K562 (cell line): ENCODE measurements around the gene PRRX1. TPM values are rescaled to one million over a fixed set of nuclear protein-coding genes. Genes with fewer than 3 reads are reported as not detected.

Source experiments
- ATAC-seq: fragments of 200-7000 bp; cut with Tn5 transposase; 3 replicates; pipeline ENCODE4 v1.9.1; 2020; ENCODE audit warnings: moderate library complexity
- BruUV-seq: library from RNA; stranded (reverse); fragments of 400-500 nt; replicated peaks from 2 replicates; lab custom pipeline; 2021; lab: Mats Ljungman, UMichigan
- CTCF ChIA-PET: fragments of 300-600 bp; formaldehyde crosslinking; extraction: SDS; loops from one replicate; lab custom pipeline; 2021; ENCODE audit warnings: low intra/inter-chr PET ratio; lab: Yijun Ruan, JAX
- POLR2A ChIA-PET: fragments of 300-600, 350-650 bp; sonication (Branson Sonifier 250); formaldehyde crosslinking; extraction: SDS; loops from one replicate; lab custom pipeline; 2021; ENCODE audit warnings: antibody characterized with exemption, inconsistent platforms; lab: Yijun Ruan, JAX
- DNase-seq, 4 experiments: peaks; one replicate each; pipeline versions ENCODE4 v3.0.0 to v3.0.0-alpha.2; 2011 to 2018; ENCODE audit warnings: low spot score in 3 of 4, mixed read lengths in 3 of 4; ENCODE audit errors: extremely low read depth in 1 of 4
- FAIRE-seq: peaks from 2 replicates; lab custom pipeline; 2011; peaks lifted over from hg19 to GRCh38; lab: Jason Lieb, UNC
- H2AFZ ChIP-seq: 2 replicates; pipeline ENCODE4 v1.6.0; 2011; ENCODE audit warnings: low read depth, low read length, control low read depth, inconsistent platforms
- H3K27ac ChIP-seq: fragments of 200-600 bp; 3 replicates; pipeline ENCODE4 v1.8.0; 2011; ENCODE audit warnings: low read depth, mild to moderate bottlenecking, control low read depth, inconsistent platforms, low read length, moderate library complexity, mixed read lengths; ENCODE audit errors: extremely low read depth
- H3K27me3 ChIP-seq, 2 experiments: fragments of 300-600 bp in 1 of 2; 2 replicates in 1 of 2; 3 replicates in 1 of 2; pipeline versions ENCODE4 v1.6.0 to v1.8.0; 2011; ENCODE audit warnings: inconsistent platforms in 2 of 2, low read length in 2 of 2, mild to moderate bottlenecking in 1 of 2, mixed read lengths in 1 of 2, moderate library complexity in 1 of 2; ENCODE audit not compliant: control insufficient read depth in 2 of 2, insufficient read depth in 2 of 2
- H3K36me3 ChIP-seq: fragments of 300-600 bp; 3 replicates; pipeline ENCODE4 v1.8.0; 2011; ENCODE audit warnings: mild to moderate bottlenecking, low read length, inconsistent platforms; ENCODE audit not compliant: control insufficient read depth, insufficient read depth
- H3K4me1 ChIP-seq, 2 experiments: fragments of 200-600 bp in 1 of 2; replicated peaks in 1 of 2; 2 replicates in 1 of 2; 3 replicates in 1 of 2; pipeline versions ENCODE4 v1.5.1 to v1.8.0; 2011; ENCODE audit warnings: inconsistent platforms in 2 of 2, low read length in 2 of 2, mild to moderate bottlenecking in 1 of 2, mixed read lengths in 1 of 2, moderate library complexity in 1 of 2; ENCODE audit not compliant: control insufficient read depth in 2 of 2, insufficient read depth in 2 of 2
- H3K4me2 ChIP-seq: 2 replicates; pipeline ENCODE4 v1.6.1; 2011; ENCODE audit warnings: low read length, control low read depth, inconsistent platforms, mixed read lengths; ENCODE audit not compliant: insufficient read depth
- H3K4me3 ChIP-seq: fragments of 200-600 bp; sonication (generic), shearing (Covaris generic); 2 replicates; pipeline ENCODE4 v1.5.1; 2016; ENCODE audit warnings: control low read depth, inconsistent platforms
- H3K79me2 ChIP-seq: fragments of 200-600 bp; 3 replicates; pipeline ENCODE4 v1.8.0; 2011; ENCODE audit warnings: low read length, inconsistent platforms; ENCODE audit not compliant: control insufficient read depth, insufficient read depth
- H3K9ac ChIP-seq, 2 experiments: 2 replicates each; pipeline versions ENCODE4 v1.6.0 to v1.6.1; 2011; ENCODE audit warnings: low read depth in 2 of 2, low read length in 2 of 2, control low read depth in 1 of 2, inconsistent platforms in 1 of 2, mild to moderate bottlenecking in 1 of 2, mixed read lengths in 1 of 2; ENCODE audit not compliant: insufficient read depth in 1 of 2
- H3K9me1 ChIP-seq: one replicate; pipeline ENCODE4 v1.6.0; 2011; ENCODE audit warnings: inconsistent platforms, mild to moderate bottlenecking, low read length, moderate library complexity; ENCODE audit not compliant: control insufficient read depth, insufficient read depth
- H3K9me3 ChIP-seq: replicated peaks from 2 replicates; pipeline ENCODE4 v1.5.1; 2011; ENCODE audit warnings: low read depth, low read length, inconsistent platforms; ENCODE audit not compliant: control insufficient read depth, insufficient read depth
- H4K20me1 ChIP-seq: replicated peaks from 2 replicates; pipeline ENCODE4 v1.6.1; 2011; ENCODE audit warnings: low read length, inconsistent platforms, mixed read lengths; ENCODE audit not compliant: control insufficient read depth, insufficient read depth
- BRCA1 ChIP-seq, 2 experiments: fragments of 450-650 bp in 1 of 2; sonication (generic) in 1 of 2; formaldehyde crosslinking in 1 of 2; IDR thresholded peaks; 2 replicates each; pipeline versions ENCODE4 v1.5.0 to v1.6.1; 2017 to 2020; ENCODE audit warnings: mild to moderate bottlenecking in 1 of 2, missing genetic modification reagents in 1 of 2
- ELF2 ChIP-seq: fragments of 250-450 bp; sonication (Bioruptor Pico); IDR thresholded peaks from 2 replicates; pipeline ENCODE4 v1.5.0; 2021; ENCODE audit warnings: mild to moderate bottlenecking
- GTF2F1 ChIP-seq: IDR thresholded peaks from 2 replicates; pipeline ENCODE4 v1.6.1; 2011; ENCODE audit warnings: low read depth, low read length, improper control_type of control experiment
- NEUROD1 ChIP-seq: fragments of 150-350 bp; IDR thresholded peaks from 2 replicates; pipeline ENCODE4 v1.6.1; 2014; ENCODE audit warnings: borderline replicate concordance, low read length, low read depth; ENCODE audit not compliant: partially characterized antibody
- NFE2L1 ChIP-seq: fragments of 450-650 bp; IDR thresholded peaks from 2 replicates; pipeline ENCODE4 v1.6.1; 2016; ENCODE audit warnings: missing genetic modification characterization, low read depth, mild to moderate bottlenecking, missing compliant biosample characterization, moderate library complexity, borderline replicate concordance
- SOX6 ChIP-seq: fragments of 450-650 bp; IDR thresholded peaks from 2 replicates; pipeline ENCODE4 v1.6.1; 2014; ENCODE audit warnings: mild to moderate bottlenecking
- SREBF2 ChIP-seq: sonication (generic); formaldehyde crosslinking; IDR thresholded peaks from 2 replicates; pipeline ENCODE4 v1.4.0; 2020; ENCODE audit warnings: mild to moderate bottlenecking, missing genetic modification reagents
- TEAD1 ChIP-seq, 2 experiments: fragments of 450-650 bp in 1 of 2; sonication (generic) in 1 of 2; formaldehyde crosslinking; IDR thresholded peaks; 2 replicates each; pipeline versions ENCODE4 v1.4.0 to v1.8.0; 2020 to 2022; ENCODE audit warnings: mild to moderate bottlenecking in 2 of 2, missing genetic modification reagents in 1 of 2
- YY1 ChIP-seq, 3 experiments: IDR thresholded peaks; 2 replicates each; pipeline ENCODE4 v1.6.1; 2011; ENCODE audit warnings: low read length in 2 of 3, mild to moderate bottlenecking in 2 of 3, moderate library complexity in 2 of 3, borderline replicate concordance in 1 of 3, control low read depth in 1 of 3, low read depth in 1 of 3; ENCODE audit not compliant: insufficient read depth in 3 of 3, insufficient replicate concordance in 2 of 3, control insufficient read depth in 1 of 3, insufficient read length in 1 of 3; ENCODE audit errors: extremely low read depth in 1 of 3
- ZNF184 ChIP-seq: sonication (generic); formaldehyde crosslinking; IDR thresholded peaks from 2 replicates; pipeline ENCODE4 v1.5.0; 2020; ENCODE audit warnings: missing genetic modification reagents
- ZNF57 ChIP-seq: fragments of 450-650 bp; formaldehyde crosslinking; IDR thresholded peaks from 2 replicates; pipeline ENCODE4 v1.4.0; 2020; ENCODE audit warnings: mild to moderate bottlenecking, moderate library complexity
- WGBS: fragments of 100-300 bp; shearing (Covaris generic); methylation state at CpG from one replicate; pipeline ENCODE4 v1.1.6; 2016; ENCODE audit warnings: low coverage, mixed read lengths; ENCODE audit not compliant: insufficient coverage; ENCODE audit errors: missing lambda C conversion rate; 5-methylcytosine and 5-hydroxymethylcytosine counted together
- in situ Hi-C: fragments of 300-500 bp; cut with MboI; formaldehyde crosslinking; loops from 4 replicates; pipeline ENCODE4 v1.15.0; 2018; ENCODE audit warnings: inconsistent platforms, mixed read lengths
- intact Hi-C: fragments of 100-400 bp; cut with micrococcal nuclease; formaldehyde crosslinking; loops from 2 replicates; pipeline ENCODE4 v1.14.2; 2022
- polyA plus RNA-seq, 8 experiments: library from polyadenylated mRNA; depleted of rRNA in 4 of 8; stranded (reverse) in 5 of 8; unstranded in 3 of 8; fragments of >200 nt; fragmentation: Nextera tagmentation in 2 of 8; fragmentation: Illumina TruSeq in 1 of 8; extraction: Ambion mirVana in 2 of 8; extraction: Trizol in 1 of 8; gene quantifications; 2 replicates each; pipeline versions ENCODE4 v1.2.1 to v1.2.3, GENCODE V29; 2011 to 2014; ENCODE audit warnings: inconsistent platforms in 1 of 8, missing spikeins in 1 of 8
- total RNA-seq, 7 experiments: library from RNA; depleted of rRNA in 6 of 7; stranded (reverse); fragments of >200 nt in 6 of 7; fragmentation: Illumina TruSeq in 2 of 7; extraction: Trizol in 2 of 7; gene quantifications; 2 replicates each; pipeline versions ENCODE4 v1.2.1 to v1.2.3, GENCODE V29; 2011 to 2021; ENCODE audit warnings: low replicate concordance in 1 of 7
- TF ChIP-seq, protein P1 (sequence below): fragments of 450-650 bp; IDR thresholded peaks from 2 replicates; pipeline ENCODE4 v1.6.1; 2016; ENCODE audit warnings: mild to moderate bottlenecking
- TF ChIP-seq, protein P2 (sequence below): fragments of 250-450 bp; sonication (Bioruptor Pico); IDR thresholded peaks from 2 replicates; pipeline ENCODE4 v1.8.0; 2021; ENCODE audit warnings: borderline replicate concordance, mild to moderate bottlenecking, moderate library complexity; ENCODE audit not compliant: poor library complexity, severe bottlenecking
- TF ChIP-seq, protein P3 (sequence below): fragments of 250-450 bp; sonication (Bioruptor Pico); IDR thresholded peaks from 2 replicates; pipeline ENCODE4 v1.5.0; 2020; ENCODE audit warnings: mild to moderate bottlenecking

The PRRX1 gene
- total and polyA plus RNA-seq, 9 of the 15 experiments (the other 6 are each of a cell fraction or from before 2014, with no cell fraction given), result not detected

GRCh38 chr1:170664093-170664827, at the start of gene PRRX1 (continued):
- no peak for TF ChIP-seq YY1 (IDR thresholded peaks at IDR 0.05; ENCODE audit: borderline replicate concordance in 1 of 3, control insufficient read depth in 1 of 3, extremely low read depth in 1 of 3, insufficient read depth in 3 of 3, insufficient read length in 1 of 3, insufficient replicate concordance in 2 of 3, low read depth in 1 of 3, low read length in 2 of 3)
- no peak for TF ChIP-seq ZNF184 (CRISPR knock-in tag)
- TF ChIP-seq, protein P1, sequence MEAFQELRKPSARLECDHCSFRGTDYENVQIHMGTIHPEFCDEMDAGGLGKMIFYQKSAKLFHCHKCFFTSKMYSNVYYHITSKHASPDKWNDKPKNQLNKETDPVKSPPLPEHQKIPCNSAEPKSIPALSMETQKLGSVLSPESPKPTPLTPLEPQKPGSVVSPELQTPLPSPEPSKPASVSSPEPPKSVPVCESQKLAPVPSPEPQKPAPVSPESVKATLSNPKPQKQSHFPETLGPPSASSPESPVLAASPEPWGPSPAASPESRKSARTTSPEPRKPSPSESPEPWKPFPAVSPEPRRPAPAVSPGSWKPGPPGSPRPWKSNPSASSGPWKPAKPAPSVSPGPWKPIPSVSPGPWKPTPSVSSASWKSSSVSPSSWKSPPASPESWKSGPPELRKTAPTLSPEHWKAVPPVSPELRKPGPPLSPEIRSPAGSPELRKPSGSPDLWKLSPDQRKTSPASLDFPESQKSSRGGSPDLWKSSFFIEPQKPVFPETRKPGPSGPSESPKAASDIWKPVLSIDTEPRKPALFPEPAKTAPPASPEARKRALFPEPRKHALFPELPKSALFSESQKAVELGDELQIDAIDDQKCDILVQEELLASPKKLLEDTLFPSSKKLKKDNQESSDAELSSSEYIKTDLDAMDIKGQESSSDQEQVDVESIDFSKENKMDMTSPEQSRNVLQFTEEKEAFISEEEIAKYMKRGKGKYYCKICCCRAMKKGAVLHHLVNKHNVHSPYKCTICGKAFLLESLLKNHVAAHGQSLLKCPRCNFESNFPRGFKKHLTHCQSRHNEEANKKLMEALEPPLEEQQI, result no peak

DNA sequence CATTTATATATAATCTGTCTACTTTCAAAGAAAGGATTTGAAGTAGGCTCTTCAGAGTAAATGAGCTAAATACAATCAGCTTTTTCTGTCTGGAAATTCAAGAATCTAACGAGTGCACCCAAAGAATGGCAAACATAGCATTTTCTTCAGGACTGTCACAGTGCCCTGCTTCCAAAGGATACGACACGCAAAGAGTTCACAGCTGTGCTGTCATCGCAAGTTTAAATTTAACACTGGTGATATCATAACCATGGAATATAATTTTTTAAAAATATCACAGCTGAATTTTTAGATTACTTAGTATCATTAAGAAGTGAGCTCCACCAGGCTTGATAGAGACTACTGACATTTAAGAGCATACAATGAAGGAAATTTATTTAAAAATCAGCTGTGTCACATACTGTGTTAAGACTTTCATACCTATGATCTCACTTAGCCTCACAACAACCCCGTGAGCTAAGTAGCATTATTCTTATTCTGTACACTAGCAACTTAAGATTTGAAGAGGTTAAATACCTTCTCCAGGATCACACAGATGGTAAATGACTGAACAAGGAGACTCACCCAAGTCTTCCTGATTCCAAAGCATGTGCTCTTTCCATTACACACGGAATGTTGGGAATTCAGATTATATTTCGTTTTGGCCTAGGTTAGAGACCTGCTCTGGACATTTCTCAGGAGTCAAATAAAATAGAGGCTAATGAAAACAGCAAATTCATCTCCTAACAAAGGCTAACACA, 46.2 kb upstream of the PRRX1 start:
- 3% methylated on average over 7 of the region's 7 CpGs for WGBS
- H4K20me1 ChIP-seq, result no peaks in the 10 kb centered on the region
- no TSS peak for BruUV-seq
- in situ Hi-C loops, result no loop called here
- no peak overlapping the region for H3K9ac ChIP-seq
- no peaks in the 10 kb centered on the region for H3K36me3 ChIP-seq
- ChIA-PET POLR2A (interaction anchor here (0.8 kb wide), 1 partner anchor 13 kb away, joined by 3 read pairs; no protein-coding TSS in a partner anchor), CTCF (no interaction called here)
- no peaks in the 10 kb centered on the region for H3K4me1 ChIP-seq
- no peak overlapping the region for H3K4me2 ChIP-seq
- no peaks in the 10 kb centered on the region for H3K9me1 ChIP-seq
- no peaks in the 10 kb centered on the region for H3K9me3 ChIP-seq
- H3K4me3 ChIP-seq, result no peak overlapping the region
- DNase-seq (no peak), ATAC-seq (no peak), FAIRE-seq (no peak)
- intact Hi-C loops, result no loop called here
- no peak overlapping the region for H3K27ac ChIP-seq
- H3K27me3 ChIP-seq, result no peaks in the 10 kb centered on the region
- H3K79me2 ChIP-seq, result no peaks in the 10 kb centered on the region
- H2AFZ ChIP-seq, result no peak overlapping the region
- TF ChIP-seq TEAD1 (CRISPR knock-in tag; IDR thresholded peaks at IDR 0.05), result no peak
- no peak for TF ChIP-seq BRCA1 (IDR thresholded peaks at IDR 0.05)
- TF ChIP-seq BRCA1 (CRISPR knock-in tag; IDR thresholded peaks at IDR 0.05), result no peak
- TF ChIP-seq NFE2L1 (tag), result no peak
- TF ChIP-seq ELF2 (CRISPR knock-in tag), result no peak
- TF ChIP-seq, protein P2, sequence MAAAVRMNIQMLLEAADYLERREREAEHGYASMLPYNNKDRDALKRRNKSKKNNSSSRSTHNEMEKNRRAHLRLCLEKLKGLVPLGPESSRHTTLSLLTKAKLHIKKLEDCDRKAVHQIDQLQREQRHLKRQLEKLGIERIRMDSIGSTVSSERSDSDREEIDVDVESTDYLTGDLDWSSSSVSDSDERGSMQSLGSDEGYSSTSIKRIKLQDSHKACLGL (CRISPR knock-in tag), result no peak
- TF ChIP-seq ZNF57 (CRISPR knock-in tag), result no peak
- TF ChIP-seq, protein P3, sequence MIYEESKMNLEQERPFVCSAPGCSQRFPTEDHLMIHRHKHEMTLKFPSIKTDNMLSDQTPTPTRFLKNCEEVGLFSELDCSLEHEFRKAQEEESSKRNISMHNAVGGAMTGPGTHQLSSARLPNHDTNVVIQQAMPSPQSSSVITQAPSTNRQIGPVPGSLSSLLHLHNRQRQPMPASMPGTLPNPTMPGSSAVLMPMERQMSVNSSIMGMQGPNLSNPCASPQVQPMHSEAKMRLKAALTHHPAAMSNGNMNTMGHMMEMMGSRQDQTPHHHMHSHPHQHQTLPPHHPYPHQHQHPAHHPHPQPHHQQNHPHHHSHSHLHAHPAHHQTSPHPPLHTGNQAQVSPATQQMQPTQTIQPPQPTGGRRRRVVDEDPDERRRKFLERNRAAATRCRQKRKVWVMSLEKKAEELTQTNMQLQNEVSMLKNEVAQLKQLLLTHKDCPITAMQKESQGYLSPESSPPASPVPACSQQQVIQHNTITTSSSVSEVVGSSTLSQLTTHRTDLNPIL (CRISPR knock-in tag), result no peak
- no peak for TF ChIP-seq SOX6
- TF ChIP-seq GTF2F1, result no peak
- TF ChIP-seq SREBF2 (CRISPR knock-in tag), result no peak
- no peak for TF ChIP-seq NEUROD1
